ENCODE results near the gene SEPSECS. TPM values are rescaled to one million over a fixed set of nuclear protein-coding genes. Genes with fewer than 3 reads are reported as not detected.

The SEPSECS gene
- total RNA-seq (2014; rRNA removed; shearing (Covaris generic)) = 6.9 and 8.4 TPM in 2 replicates
- polyA plus RNA-seq (2015; cell fraction: cytosol; rRNA removed) = 4.4 and 5.3 TPM in 2 replicates
- 22.6 and 28.1 TPM in 2 replicates for polyA plus RNA-seq (2015; cell fraction: nucleus; rRNA removed)

DNA sequence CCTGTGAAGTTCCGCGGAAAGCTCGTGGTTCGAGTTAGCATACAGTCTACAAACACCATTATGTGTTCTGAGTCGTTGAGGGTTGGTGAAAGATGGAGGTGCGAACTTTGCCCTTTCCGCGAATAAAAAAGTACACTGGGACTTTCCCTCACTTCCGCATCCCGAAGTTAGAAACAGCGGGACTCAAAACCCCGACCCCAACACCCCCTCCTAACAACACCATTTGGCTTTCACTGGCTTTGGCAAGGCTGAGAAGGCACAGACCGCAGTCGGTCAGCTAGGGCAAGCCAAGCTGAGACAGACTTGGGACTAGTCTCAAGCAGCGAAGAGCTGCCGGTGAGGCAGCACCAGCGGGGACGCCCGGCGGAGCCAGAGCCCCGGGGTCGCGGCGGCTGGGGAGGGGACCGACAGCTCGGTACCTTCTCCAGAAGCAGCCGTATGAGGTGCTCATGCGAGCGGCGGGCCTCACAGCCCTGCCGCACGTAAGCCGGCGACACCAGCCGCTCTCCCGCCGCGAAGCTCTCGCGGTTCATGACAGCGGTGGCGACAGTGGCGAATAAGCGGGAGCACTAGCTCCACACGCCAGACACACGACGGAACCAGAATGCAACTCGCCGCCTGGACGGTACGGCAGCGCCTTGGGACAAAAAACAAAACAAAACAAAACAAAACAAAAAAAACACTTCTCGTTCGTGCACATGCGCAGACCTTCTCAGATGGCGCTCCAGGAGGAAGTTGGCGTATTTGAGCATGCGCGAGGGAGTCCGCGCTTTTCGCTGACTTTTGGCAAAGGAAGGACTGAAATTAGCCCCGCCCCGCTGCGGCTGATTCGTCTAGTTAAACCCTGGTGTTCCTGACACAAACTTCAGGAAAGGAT is at the start of gene SEPSECS:
Gene SEPSECS, minus strand, starts transcription at position 613 of the 877 bp plus-strand sequence. Its CDS starts 80 bp downstream, at position 533.
- peak; percentile 97 for DNase-seq (ENCODE audit: low read depth, low spot score)
- in situ Hi-C loops (cut with HindIII; ENCODE audit: low pct_unique_long_range_greater_than_20kb, low sequenced_read_pairs) = no loop called here

DNA sequence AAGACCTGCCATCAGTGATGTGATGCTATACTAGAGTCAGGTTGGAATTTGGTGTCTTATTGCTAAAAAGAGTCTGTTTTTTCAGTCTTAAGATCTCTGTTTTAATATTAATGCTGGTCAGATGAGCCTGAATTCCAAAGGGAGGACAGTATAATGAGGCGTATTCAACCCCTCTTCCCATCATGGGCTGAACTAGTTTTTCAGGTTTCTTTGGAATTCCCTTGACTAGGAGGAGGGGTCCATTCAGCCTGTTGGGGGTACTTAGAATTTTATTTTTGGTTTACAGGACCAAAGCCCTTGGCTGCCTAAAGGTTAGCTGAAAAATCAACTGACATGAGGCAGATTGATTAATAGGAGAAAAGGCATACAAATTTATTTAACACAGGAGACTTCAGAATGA is 49.5 kb upstream of the SEPSECS start:
- in situ Hi-C loops (cut with HindIII; ENCODE audit: low pct_unique_long_range_greater_than_20kb, low sequenced_read_pairs) = no loop called here
- no peak for DNase-seq (ENCODE audit: low read depth, low spot score)

DNA sequence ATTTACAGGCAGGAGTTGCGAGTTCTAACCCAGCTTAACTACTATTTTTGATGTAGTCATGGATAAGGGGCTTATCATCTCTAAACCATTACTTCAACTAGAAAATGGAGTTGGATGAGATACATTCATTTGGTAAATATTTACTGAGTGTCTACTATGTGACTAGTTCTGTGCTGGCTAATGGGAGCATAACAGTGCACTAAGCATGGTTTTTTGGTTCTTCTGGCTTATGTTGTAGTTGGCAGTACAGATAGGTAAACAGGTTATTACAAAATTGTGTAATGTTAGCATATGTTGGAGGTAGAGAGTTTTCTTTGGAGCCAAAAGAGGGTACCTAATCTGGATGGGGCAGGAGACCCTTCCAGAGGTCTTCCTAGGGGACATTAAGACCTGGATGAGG is 47.7 kb upstream of the SEPSECS start:
- in situ Hi-C loops (cut with HindIII; ENCODE audit: low pct_unique_long_range_greater_than_20kb, low sequenced_read_pairs) = no loop called here
- DNase-seq (ENCODE audit: low read depth, low spot score) = no peak

DNA sequence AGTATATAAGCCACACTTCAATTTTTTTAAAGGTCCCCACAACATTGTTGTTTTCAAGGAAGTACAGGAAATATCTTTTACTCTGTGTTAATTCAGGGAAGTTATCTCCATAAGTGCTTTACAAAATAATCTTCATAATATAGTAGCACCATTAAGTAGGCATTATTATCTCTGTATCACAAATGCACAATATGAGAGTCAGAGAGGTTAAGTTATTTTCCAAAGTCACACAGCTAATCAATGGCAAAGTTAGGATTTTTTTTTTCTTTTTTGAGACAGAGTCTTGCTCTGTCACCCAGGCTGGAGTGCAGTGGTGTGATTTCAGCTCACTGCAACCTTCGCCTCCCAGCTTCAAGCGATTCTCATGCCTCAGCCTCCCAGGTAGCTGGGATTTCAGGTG is 38.5 kb upstream of the SEPSECS start:
- in situ Hi-C loops (cut with HindIII; ENCODE audit: low pct_unique_long_range_greater_than_20kb, low sequenced_read_pairs) = no loop called here
- DNase-seq (ENCODE audit: low read depth, low spot score) = no peak

DNA sequence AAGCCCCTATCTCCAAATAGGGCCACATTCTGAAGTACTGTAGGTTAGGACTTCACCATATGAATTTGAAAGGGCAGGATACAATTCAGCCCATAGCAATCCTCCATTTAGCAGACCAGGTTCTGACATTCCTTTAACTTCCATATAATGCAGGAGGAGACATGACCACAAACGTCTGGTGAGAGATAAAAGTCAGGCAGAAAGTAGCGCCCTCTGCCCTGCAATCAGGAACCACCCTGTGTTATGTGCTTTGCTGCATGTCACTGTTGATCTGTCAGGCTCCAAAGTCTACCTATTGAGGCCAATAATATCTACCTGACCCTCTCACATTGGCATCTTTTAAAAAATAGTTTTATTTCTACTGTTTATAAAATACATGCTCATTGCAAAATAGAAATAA is 30.2 kb upstream of the SEPSECS start:
- in situ Hi-C loops (cut with HindIII; ENCODE audit: low pct_unique_long_range_greater_than_20kb, low sequenced_read_pairs) = no loop called here
- no peak for DNase-seq (ENCODE audit: low read depth, low spot score)

DNA sequence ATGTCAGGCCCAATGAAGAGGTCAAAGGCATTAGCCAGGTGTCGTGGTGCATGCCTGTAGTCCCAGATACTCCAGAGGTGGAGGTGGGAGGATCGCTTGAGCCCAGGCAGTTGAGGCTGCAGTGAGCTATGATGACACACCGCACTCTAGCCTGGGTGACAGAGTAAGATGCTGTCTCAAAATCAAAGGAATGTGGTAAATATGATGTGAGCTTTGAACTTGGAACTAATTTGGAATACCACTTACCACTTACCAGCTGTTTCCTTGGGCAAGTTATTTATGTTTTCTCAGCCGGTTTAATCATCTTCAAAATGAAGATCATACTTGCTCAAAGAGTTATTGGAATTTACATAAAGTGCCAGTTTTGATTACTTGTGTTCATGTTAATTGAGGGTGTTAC is 23.8 kb upstream of the SEPSECS start:
- no peak for DNase-seq (ENCODE audit: low read depth, low spot score)
- in situ Hi-C loops (cut with HindIII; ENCODE audit: low pct_unique_long_range_greater_than_20kb, low sequenced_read_pairs) = no loop called here

DNA sequence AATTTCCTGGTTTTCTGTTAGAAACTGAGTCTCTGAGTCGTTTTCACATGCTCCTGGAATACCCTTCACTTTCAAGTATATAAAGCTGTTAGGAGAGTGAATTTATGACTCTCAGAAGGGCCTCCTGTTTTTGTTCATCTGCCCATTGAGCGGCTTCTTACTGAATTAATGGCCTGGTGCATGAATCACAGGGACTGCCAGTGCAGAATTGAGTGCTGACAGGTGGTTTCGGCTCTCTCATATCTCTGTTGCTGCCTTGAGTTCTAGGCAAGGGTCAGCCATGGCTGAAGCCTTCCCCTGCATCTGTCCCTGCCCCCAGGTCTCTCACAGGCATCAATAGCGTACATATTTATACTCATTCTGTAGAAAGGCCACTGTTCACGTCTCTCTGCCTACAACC is 22.7 kb upstream of the SEPSECS start:
- DNase-seq (ENCODE audit: low read depth, low spot score) = no peak
- in situ Hi-C loops (cut with HindIII; ENCODE audit: low pct_unique_long_range_greater_than_20kb, low sequenced_read_pairs) = no loop called here

DNA sequence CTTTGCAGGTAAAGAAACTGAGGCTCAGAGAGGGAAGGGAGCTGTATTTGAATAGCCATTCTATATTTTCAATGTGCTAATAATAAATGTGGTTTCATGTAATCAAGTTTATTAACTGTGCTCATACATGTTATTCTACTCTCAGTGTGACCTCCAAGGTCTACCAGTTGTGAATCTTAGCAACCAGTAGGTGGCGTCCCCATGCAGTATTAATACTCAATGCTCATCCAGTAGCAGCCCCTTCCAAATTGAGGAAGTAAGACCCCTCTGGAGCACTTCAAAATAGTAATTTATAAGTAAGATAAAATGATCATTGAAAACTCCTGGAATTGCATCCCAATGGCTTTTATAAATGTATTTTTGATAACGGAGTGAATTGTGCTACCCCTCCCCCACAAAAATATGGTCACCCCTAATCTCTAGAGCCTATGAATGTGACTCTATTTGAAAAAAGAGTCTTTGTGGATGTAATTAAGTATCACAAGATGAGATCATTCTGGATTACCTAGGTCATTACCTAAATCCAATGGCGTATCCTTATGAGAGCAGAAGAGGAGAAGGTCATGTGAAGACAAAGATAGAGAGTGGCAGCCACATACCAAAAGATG is 20.4 kb upstream of the SEPSECS start:
- peak; percentile 70 for DNase-seq (ENCODE audit: low read depth, low spot score)
- in situ Hi-C loops (cut with HindIII; ENCODE audit: low pct_unique_long_range_greater_than_20kb, low sequenced_read_pairs) = no loop called here

DNA sequence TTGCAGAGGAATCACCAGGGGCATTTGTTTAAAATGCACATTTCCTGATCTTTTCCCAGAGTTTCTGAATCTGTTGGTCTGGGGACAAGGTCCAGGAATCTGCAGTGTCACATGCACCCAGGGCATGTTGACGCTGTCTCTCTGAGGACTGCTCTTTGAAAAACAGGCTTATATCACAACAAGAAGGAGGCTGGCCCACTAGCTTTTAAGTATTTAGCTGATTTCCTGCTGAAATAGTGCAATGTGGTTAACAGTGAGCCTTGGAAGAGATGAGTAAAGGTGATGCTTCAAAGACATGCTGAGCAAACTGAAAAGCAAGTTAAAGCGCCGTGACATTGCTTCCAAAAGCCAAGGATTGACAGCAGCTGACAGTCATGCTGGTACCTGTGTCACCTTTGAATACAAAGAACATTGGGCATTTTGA is 18.6 kb upstream of the SEPSECS start:
- in situ Hi-C loops (cut with HindIII; ENCODE audit: low pct_unique_long_range_greater_than_20kb, low sequenced_read_pairs) = no loop called here
- DNase-seq (ENCODE audit: low read depth, low spot score) = no peak

DNA sequence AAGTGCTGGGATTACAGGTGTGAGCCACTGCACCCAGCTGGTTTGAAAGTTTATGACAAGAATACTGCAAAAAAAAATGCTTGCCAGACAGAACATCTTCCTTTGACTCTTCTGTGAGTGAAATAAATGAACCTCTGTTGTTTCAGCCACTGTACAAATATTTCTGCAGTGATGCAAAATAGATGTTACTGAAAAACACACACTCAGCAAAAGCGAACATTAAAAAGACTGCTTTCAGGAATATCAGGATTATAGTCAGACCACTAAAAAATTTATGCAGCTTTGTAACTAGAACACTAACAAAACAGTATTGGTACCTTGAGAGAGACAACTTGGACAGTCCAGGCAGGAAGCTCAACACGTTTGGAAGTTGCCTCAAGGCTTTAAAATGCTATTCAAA is 16.9 kb upstream of the SEPSECS start:
- in situ Hi-C loops (cut with HindIII; ENCODE audit: low pct_unique_long_range_greater_than_20kb, low sequenced_read_pairs) = no loop called here
- DNase-seq (ENCODE audit: low read depth, low spot score) = no peak

DNA sequence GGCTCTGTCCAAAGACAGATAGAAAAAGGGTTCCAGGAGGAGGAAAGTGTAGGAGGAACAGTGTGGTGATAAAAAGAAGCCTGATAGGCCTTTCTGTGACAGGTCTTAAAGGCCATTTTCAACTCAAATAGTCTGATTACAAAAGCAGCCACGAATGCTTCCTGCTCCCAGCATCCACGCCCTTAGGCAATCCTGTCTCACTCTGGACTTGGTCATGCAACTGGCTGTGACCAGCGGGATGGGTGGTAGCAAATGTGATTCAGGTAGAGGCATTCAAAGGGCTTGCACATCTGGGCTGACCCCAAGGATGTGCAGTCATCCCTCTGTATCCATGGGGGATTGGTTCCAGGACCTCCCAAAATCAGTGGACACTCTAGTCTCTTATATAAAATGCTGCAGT is 14.4 kb upstream of the SEPSECS start:
- in situ Hi-C loops (cut with HindIII; ENCODE audit: low pct_unique_long_range_greater_than_20kb, low sequenced_read_pairs) = no loop called here

DNA sequence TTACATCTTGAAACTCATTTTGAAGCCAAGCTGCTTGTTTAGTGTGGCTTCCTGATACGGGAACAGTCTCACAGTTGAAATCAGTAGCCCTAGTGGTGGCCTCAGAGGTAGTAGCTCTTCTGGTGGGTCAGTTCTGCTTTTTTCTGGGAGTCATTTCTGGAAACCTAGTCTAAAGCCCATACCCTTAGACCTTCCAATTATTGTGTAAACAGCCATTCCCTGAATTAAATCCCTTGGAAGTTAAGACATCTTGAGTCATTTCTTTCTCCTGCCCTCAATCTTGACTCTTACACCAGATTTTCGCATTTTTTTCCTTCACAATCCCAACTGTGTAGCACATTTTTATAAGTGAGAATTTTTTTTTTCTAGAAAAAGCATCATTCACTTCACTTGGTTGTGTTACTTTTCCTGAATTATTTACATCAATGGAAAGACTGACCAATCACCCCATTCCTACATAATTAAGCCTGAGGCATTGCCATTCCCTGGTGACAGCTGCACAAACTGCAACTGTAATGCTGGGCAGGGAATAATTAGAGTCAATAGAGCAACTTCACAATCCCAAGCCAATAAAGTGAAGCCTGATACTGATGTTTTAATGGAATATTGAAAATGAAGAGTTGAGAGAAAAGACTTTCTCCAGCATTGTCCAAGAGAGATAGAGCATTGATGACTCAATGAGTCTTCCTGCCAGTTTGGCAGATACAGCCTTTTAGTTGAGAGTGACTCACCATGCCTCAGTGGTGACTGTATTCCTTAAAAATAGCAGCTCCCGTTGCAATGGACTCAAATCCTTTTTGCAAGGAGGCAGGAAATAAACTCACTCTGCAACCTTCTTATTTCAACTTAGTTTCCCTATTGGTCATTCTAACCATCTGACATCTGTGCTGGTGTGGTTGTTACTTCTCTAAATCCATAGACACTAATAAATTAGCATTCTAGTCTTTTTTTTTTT is 13.0 kb upstream of the SEPSECS start:
- peak; percentile 49 for DNase-seq (ENCODE audit: low read depth, low spot score)
- in situ Hi-C loops (cut with HindIII; ENCODE audit: low pct_unique_long_range_greater_than_20kb, low sequenced_read_pairs) = no loop called here

More for the DNA sequence above, 14.4 kb upstream of the SEPSECS start:
- no peak for DNase-seq (ENCODE audit: low read depth, low spot score)

DNA sequence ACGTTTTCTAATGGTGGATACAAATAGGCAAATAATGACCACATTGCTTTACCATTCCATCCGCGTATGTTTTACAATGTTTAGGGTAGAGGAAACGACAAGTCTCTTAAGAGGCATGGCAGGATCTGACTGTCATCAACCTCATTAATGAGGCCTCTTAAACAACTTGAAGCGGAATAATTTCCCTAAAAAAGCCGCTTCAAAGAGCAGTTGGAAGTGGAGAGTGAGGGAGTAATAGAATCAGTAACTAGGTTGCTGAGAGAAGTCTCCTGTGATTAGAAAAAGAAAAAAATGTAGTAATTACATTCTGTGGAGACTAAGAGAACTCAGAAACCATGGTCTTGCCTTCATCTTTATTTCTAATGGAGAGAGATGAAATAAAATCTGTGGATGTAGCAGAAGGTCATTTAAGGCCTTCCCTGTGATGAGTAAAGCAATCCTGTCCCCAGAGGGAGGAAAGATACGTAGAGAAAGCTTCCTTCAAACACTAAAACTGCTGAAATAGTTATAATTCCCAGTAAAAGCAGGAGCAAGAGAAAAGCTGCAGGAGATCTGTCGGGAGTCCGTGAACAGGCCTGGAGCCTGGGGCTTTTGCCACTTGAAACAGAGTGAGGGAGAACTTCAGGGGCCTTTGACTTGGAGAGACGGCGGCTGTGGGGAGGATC is 11.1 kb upstream of the SEPSECS start:
- in situ Hi-C loops (cut with HindIII; ENCODE audit: low pct_unique_long_range_greater_than_20kb, low sequenced_read_pairs) = no loop called here
- no peak for DNase-seq (ENCODE audit: low read depth, low spot score)

DNA sequence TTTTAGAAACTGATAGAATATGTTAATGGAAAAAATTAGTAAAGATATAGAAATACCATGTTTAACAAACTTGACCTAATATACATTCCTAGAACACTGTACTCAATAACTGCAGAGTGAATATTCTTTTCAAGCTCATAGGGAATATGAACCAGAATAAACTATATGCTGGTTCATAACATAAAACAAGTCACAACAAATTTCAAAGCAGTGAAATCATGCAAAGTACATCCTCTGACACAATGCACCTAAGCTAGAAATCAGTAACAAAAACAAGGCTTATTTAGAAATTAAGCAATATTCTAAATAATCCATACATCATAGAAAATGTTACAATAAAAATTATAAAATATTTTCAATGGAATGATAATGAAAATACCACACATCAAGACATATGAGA is 9.2 kb upstream of the SEPSECS start:
- no peak for DNase-seq (ENCODE audit: low read depth, low spot score)
- in situ Hi-C loops (cut with HindIII; ENCODE audit: low pct_unique_long_range_greater_than_20kb, low sequenced_read_pairs) = no loop called here

DNA sequence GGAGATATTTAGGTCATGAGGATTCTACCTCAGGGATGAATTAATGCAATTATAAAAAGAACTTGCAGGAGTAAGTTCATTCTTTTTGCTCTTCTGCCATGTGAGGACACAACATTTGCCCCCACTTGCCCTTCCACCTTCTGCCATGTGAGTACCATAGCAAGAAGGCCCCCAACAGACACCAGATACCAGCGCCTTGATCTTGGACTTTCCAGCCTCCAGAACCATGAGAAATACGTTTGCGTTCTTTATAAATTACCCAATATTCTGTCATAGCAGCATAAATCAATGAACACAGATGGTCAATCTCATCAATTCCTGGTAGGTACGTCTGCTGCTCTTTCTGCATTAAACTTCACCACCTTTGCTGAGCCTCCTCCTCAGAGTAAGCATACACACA is 5.7 kb upstream of the SEPSECS start:
- DNase-seq (ENCODE audit: low read depth, low spot score) = no peak
- in situ Hi-C loops (cut with HindIII; ENCODE audit: low pct_unique_long_range_greater_than_20kb, low sequenced_read_pairs) = no loop called here

DNA sequence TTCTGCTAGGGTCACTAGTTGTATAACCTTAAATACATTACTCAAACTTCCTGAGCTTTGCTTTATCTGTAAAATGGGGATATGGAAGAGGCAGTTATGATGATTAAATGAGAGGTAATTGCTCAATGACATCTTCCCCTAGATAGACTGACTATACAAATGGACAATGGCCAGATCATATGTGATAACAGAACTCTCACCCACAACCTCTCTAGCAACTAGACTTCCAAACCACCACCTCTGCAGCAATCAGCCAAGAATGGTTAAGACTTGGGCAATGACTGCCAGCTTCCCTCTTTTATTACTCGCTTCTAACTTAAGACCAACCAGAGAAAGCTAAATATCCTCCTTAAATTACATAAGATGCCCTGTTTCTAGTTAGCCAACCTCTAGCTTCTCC is 2.9 kb upstream of the SEPSECS start:
- no peak for DNase-seq (ENCODE audit: low read depth, low spot score)
- in situ Hi-C loops (cut with HindIII; ENCODE audit: low pct_unique_long_range_greater_than_20kb, low sequenced_read_pairs) = no loop called here

DNA sequence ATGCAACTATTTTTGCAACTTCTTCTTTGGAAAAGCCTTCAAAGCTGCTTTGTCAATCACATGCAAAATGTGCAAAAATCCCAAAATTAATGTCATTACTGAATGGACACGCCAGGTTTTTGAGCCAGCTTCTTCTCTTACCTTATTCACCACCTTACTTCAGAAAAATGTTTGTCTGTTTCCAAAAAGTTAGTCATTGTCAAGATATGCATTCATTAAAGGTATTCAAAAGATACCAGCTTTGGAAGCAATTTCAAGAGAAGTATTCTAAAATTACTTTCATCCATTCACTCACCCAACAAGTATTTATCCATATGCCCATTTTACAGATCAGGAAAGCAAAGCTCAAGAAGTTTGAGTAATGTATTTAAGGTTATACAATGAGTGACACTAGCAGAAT is 2.3 kb upstream of the SEPSECS start:
- in situ Hi-C loops (cut with HindIII; ENCODE audit: low pct_unique_long_range_greater_than_20kb, low sequenced_read_pairs) = no loop called here

More for the DNA sequence above, 2.3 kb upstream of the SEPSECS start:
- no peak for DNase-seq (ENCODE audit: low read depth, low spot score)
